GM12864 (cell line): ENCODE data around the gene GALP.

Experiments used
- DNase-seq: peaks from one replicate; pipeline ENCODE4 v3.0.0-alpha.2; 2011; ENCODE audit warnings: low read depth
- H3K4me3 ChIP-seq: 2 replicates; pipeline ENCODE4 v1.5.1; 2011; ENCODE audit warnings: mild to moderate bottlenecking, low read depth, low read length, control low read depth
- CTCF ChIP-seq: IDR thresholded peaks from 2 replicates; pipeline ENCODE4 v1.5.1; 2011; ENCODE audit warnings: low read depth, mild to moderate bottlenecking, moderate library complexity, low read length, control low read depth, inconsistent platforms; ENCODE audit errors: missing control alignments

The GALP gene

GRCh38 chr19:56136362-56136761, 39.4 kb upstream of the GALP start:
- no peak overlapping the region for H3K4me3 ChIP-seq
- TF ChIP-seq CTCF: no peak
- no peak for DNase-seq

- TF ChIP-seq CTCF: no peak
- no peak overlapping the region for H3K4me3 ChIP-seq
- no peak for DNase-seq
Observed at GRCh38 chr19:56137405-56137804, 38.4 kb upstream of the GALP start.

- H3K4me3 ChIP-seq: no peak overlapping the region
- TF ChIP-seq CTCF: no peak
- DNase-seq: no peak
Observed at GRCh38 chr19:56138069-56138468, 37.7 kb upstream of the GALP start.

- H3K4me3 ChIP-seq: peak overlapping the region; percentile 88
- no peak for TF ChIP-seq CTCF
- no peak for DNase-seq
Observed at GRCh38 chr19:56139847-56140582, 35.8 kb upstream of the GALP start.

- no peak for TF ChIP-seq CTCF
- peak within 1 kb of the TSS; percentile 88 for H3K4me3 ChIP-seq
- DNase-seq: peak; percentile 97
Observed at GRCh38 chr19:56140583-56141416, 35.0 kb upstream of the GALP start, which contains the start of gene ZNF444. ZNF444 (plus strand) TSS chr19:56141287; CDS start chr19:56146912, 5,625 bp downstream.

GRCh38 chr19:56141417-56141993, 34.3 kb upstream of the GALP start:
- no peak for TF ChIP-seq CTCF
- H3K4me3 ChIP-seq: peak overlapping the region; percentile 64
- DNase-seq: no peak
